WTC11 (cell line): ENCODE data around the gene CLEC2A. TPM values are rescaled to one million over a fixed set of nuclear protein-coding genes. Genes with fewer than 3 reads are reported as not detected.

Experiments used
- ATAC-seq: fragments of 200-7000 bp; cut with Tn5 transposase; 2 replicates; pipeline ENCODE4 v1.10.0; 2021; ENCODE audit warnings: mild to moderate bottlenecking, moderate library complexity
- CTCF ChIA-PET: fragments of 300-600 bp; sonication (Branson Sonifier 250); formaldehyde crosslinking; loops from one replicate; lab custom pipeline; 2021; ENCODE audit warnings: antibody characterized with exemption; lab: Charles Lee
- POLR2A ChIA-PET: fragments of 350-600 bp; sonication (Branson Sonifier 250); formaldehyde crosslinking; loops from one replicate; lab custom pipeline; 2021; ENCODE audit warnings: antibody characterized with exemption; lab: Charles Lee
- DNase-seq: peaks from one replicate; pipeline ENCODE4 v3.0.0; 2021; ENCODE audit warnings: low spot score
- H3K27ac Mint-ChIP-seq: 2 replicates; pipeline ENCODE4 v1.8.0; 2021; ENCODE audit warnings: mixed read lengths
- H3K27me3 Mint-ChIP-seq: 2 replicates; pipeline ENCODE4 v1.8.0; 2021; ENCODE audit warnings: low read depth, mild to moderate bottlenecking, moderate library complexity, mixed read lengths
- H3K36me3 Mint-ChIP-seq: 2 replicates; pipeline ENCODE4 v1.8.0; 2021; ENCODE audit warnings: mixed read lengths
- H3K4me1 Mint-ChIP-seq: 2 replicates; pipeline ENCODE4 v1.8.0; 2022; ENCODE audit warnings: mixed read lengths
- H3K4me3 Mint-ChIP-seq: 2 replicates; pipeline ENCODE4 v1.8.0; 2021; ENCODE audit warnings: mild to moderate bottlenecking, moderate library complexity, mixed read lengths
- H3K9me3 Mint-ChIP-seq: 2 replicates; pipeline ENCODE4 v1.8.0; 2021; ENCODE audit warnings: mixed read lengths
- ATF1 ChIP-seq: sonication (generic); formaldehyde crosslinking; IDR thresholded peaks from 2 replicates; pipeline ENCODE4 v1.8.1; 2023; ENCODE audit warnings: mild to moderate bottlenecking, moderate library complexity, missing genetic modification reagents
- CREB1 ChIP-seq: sonication (generic); formaldehyde crosslinking; IDR thresholded peaks from 2 replicates; pipeline ENCODE4 v1.8.0; 2023; ENCODE audit warnings: mild to moderate bottlenecking, missing genetic modification reagents
- ELF4 ChIP-seq: sonication (generic); formaldehyde crosslinking; IDR thresholded peaks from 2 replicates; pipeline ENCODE4 v1.8.1; 2022; ENCODE audit warnings: low read depth, mild to moderate bottlenecking, moderate library complexity, missing genetic modification reagents
- HMGA2 ChIP-seq: fragments of 250-450 bp; sonication (Bioruptor Pico); IDR thresholded peaks from 2 replicates; pipeline ENCODE4 v1.4.0; 2021; ENCODE audit warnings: mild to moderate bottlenecking, moderate library complexity
- NFATC4 ChIP-seq: fragments of 250-450 bp; sonication (Bioruptor Pico); IDR thresholded peaks from 2 replicates; pipeline ENCODE4 v1.9.0; 2021; ENCODE audit warnings: mild to moderate bottlenecking
- NFYB ChIP-seq: sonication (generic); formaldehyde crosslinking; conservative IDR thresholded peaks from 2 replicates; pipeline ENCODE4 v1.8.0; 2022; ENCODE audit warnings: low read depth, missing genetic modification reagents
- OVOL2 ChIP-seq: fragments of 250-450 bp; sonication (Bioruptor Pico); IDR thresholded peaks from 2 replicates; pipeline ENCODE4 v1.9.0; 2021; ENCODE audit warnings: mild to moderate bottlenecking, borderline replicate concordance
- SOX15 ChIP-seq: fragments of 250-450 bp; sonication (Bioruptor Pico); IDR thresholded peaks from 2 replicates; pipeline ENCODE4 v1.9.0; 2021; ENCODE audit warnings: mild to moderate bottlenecking
- TEAD4 ChIP-seq: sonication (generic); formaldehyde crosslinking; IDR thresholded peaks from 2 replicates; pipeline ENCODE4 v1.8.0; 2022; ENCODE audit warnings: mild to moderate bottlenecking, missing genetic modification reagents
- total RNA-seq: library from RNA; stranded (reverse); gene quantifications from 3 replicates; pipeline ENCODE4 v1.2.3, GENCODE V29; 2021
- TF ChIP-seq, protein P1 (sequence below): sonication (generic); formaldehyde crosslinking; IDR thresholded peaks from 2 replicates; pipeline ENCODE4 v1.8.1; 2022; ENCODE audit warnings: low read depth, missing genetic modification reagents, borderline replicate concordance
- TF ChIP-seq, protein P2 (sequence below): sonication (generic); formaldehyde crosslinking; IDR thresholded peaks from 2 replicates; pipeline ENCODE4 v1.8.0; 2023; ENCODE audit warnings: missing genetic modification reagents, mild to moderate bottlenecking, borderline replicate concordance
- TF ChIP-seq, protein P3 (sequence below): sonication (generic); formaldehyde crosslinking; conservative IDR thresholded peaks from 2 replicates; pipeline ENCODE4 v1.8.1; 2023; ENCODE audit warnings: mild to moderate bottlenecking, low read depth, missing genetic modification reagents, moderate library complexity
- TF ChIP-seq, protein P4 (sequence below): sonication (generic); formaldehyde crosslinking; IDR thresholded peaks from 2 replicates; pipeline ENCODE4 v1.8.1; 2022; ENCODE audit warnings: mild to moderate bottlenecking, missing genetic modification reagents, moderate library complexity, borderline replicate concordance
- TF ChIP-seq, protein P5 (sequence below): sonication (generic); formaldehyde crosslinking; IDR thresholded peaks from 2 replicates; pipeline ENCODE4 v1.8.1; 2022; ENCODE audit warnings: low read depth, mild to moderate bottlenecking, moderate library complexity, missing genetic modification reagents, borderline replicate concordance
- TF ChIP-seq, protein P6 (sequence below): sonication (generic); formaldehyde crosslinking; IDR thresholded peaks from 2 replicates; pipeline ENCODE4 v1.8.0; 2023; ENCODE audit warnings: mild to moderate bottlenecking, missing genetic modification reagents
- TF ChIP-seq, protein P7 (sequence below): sonication (generic); formaldehyde crosslinking; IDR thresholded peaks from 2 replicates; pipeline ENCODE4 v1.8.0; 2022; ENCODE audit warnings: mild to moderate bottlenecking, missing genetic modification reagents

Gene CLEC2A
- total RNA-seq, 1 experiment from 2014 or later: 3.5 TPM

DNA sequence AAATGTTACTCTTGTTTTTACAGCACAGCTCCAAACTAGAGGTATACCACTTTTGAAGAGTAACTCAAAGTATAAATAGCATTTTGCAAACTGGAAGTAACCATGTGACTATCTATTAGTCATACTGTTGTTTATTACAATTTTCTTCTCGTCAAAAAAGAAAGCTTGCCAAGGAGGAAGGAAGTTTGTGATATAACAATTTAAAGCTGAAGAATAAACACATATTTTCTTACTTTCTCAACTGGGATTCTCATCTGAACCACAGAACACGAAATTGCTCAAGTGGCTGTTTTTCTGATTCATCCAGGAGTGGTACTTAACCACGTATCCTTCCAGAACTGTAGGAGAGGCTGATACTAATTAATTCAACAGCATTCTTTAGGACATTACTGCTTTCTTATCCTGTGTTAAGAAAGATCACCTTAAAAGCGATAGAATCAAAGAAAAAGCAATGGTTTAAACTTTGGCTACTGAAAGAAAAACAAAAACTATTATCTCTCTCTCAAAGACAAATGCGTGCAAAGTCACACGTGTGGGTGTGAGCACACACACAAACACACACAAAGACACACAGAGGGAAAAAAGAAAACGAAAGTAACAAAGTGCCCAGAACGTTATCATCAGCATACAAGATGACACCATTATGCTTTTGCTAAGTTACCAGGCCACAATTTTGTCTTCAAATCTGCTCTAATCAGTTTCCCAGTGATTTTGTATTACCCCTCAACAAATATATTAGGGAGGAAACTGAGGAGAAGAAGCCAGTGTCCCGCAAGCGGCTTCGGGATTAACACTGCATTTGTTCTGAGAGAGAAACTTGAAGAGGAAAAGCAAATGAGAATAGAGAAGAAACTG lies 62.6 kb downstream of the CLEC2A start, which contains the start of gene CLEC2B (continued):
- TF ChIP-seq, protein P1, sequence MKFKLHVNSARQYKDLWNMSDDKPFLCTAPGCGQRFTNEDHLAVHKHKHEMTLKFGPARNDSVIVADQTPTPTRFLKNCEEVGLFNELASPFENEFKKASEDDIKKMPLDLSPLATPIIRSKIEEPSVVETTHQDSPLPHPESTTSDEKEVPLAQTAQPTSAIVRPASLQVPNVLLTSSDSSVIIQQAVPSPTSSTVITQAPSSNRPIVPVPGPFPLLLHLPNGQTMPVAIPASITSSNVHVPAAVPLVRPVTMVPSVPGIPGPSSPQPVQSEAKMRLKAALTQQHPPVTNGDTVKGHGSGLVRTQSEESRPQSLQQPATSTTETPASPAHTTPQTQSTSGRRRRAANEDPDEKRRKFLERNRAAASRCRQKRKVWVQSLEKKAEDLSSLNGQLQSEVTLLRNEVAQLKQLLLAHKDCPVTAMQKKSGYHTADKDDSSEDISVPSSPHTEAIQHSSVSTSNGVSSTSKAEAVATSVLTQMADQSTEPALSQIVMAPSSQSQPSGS (CRISPR knock-in tag): no peak
- TF ChIP-seq SOX15 (CRISPR knock-in tag): no peak
- TF ChIP-seq, protein P2, sequence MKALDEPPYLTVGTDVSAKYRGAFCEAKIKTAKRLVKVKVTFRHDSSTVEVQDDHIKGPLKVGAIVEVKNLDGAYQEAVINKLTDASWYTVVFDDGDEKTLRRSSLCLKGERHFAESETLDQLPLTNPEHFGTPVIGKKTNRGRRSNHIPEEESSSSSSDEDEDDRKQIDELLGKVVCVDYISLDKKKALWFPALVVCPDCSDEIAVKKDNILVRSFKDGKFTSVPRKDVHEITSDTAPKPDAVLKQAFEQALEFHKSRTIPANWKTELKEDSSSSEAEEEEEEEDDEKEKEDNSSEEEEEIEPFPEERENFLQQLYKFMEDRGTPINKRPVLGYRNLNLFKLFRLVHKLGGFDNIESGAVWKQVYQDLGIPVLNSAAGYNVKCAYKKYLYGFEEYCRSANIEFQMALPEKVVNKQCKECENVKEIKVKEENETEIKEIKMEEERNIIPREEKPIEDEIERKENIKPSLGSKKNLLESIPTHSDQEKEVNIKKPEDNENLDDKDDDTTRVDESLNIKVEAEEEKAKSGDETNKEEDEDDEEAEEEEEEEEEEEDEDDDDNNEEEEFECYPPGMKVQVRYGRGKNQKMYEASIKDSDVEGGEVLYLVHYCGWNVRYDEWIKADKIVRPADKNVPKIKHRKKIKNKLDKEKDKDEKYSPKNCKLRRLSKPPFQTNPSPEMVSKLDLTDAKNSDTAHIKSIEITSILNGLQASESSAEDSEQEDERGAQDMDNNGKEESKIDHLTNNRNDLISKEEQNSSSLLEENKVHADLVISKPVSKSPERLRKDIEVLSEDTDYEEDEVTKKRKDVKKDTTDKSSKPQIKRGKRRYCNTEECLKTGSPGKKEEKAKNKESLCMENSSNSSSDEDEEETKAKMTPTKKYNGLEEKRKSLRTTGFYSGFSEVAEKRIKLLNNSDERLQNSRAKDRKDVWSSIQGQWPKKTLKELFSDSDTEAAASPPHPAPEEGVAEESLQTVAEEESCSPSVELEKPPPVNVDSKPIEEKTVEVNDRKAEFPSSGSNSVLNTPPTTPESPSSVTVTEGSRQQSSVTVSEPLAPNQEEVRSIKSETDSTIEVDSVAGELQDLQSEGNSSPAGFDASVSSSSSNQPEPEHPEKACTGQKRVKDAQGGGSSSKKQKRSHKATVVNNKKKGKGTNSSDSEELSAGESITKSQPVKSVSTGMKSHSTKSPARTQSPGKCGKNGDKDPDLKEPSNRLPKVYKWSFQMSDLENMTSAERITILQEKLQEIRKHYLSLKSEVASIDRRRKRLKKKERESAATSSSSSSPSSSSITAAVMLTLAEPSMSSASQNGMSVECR (CRISPR knock-in tag): no peak

DNA sequence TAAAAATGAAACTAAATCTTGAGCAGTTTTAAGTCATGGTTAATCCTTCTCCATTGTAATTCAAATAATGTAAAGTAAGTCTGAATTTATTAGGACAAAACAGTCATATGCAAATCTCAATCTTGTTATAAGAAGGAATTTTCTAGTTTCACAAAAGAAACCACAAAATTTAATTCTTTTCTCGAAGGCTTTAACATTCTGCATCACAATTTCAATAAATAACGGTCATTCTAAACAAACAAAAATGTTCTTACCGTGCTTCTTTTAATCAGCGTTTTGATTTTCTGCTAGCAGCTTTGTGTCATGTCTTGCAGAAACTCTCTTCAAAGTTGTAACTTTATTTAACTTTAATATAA lies 63.2 kb downstream of the CLEC2A start:
- DNase-seq (no peak), ATAC-seq (no peak)
- no peaks in the 10 kb centered on the region for H3K27me3 Mint-ChIP-seq
- H3K36me3 Mint-ChIP-seq: no peaks in the 10 kb centered on the region
- TF ChIP-seq, protein P3, sequence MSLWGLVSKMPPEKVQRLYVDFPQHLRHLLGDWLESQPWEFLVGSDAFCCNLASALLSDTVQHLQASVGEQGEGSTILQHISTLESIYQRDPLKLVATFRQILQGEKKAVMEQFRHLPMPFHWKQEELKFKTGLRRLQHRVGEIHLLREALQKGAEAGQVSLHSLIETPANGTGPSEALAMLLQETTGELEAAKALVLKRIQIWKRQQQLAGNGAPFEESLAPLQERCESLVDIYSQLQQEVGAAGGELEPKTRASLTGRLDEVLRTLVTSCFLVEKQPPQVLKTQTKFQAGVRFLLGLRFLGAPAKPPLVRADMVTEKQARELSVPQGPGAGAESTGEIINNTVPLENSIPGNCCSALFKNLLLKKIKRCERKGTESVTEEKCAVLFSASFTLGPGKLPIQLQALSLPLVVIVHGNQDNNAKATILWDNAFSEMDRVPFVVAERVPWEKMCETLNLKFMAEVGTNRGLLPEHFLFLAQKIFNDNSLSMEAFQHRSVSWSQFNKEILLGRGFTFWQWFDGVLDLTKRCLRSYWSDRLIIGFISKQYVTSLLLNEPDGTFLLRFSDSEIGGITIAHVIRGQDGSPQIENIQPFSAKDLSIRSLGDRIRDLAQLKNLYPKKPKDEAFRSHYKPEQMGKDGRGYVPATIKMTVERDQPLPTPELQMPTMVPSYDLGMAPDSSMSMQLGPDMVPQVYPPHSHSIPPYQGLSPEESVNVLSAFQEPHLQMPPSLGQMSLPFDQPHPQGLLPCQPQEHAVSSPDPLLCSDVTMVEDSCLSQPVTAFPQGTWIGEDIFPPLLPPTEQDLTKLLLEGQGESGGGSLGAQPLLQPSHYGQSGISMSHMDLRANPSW (CRISPR knock-in tag): no peak
- TF ChIP-seq NFATC4 (no peak), ATF1 (CRISPR knock-in tag) (no peak), HMGA2 (CRISPR knock-in tag) (no peak)
- TF ChIP-seq, all 79 proteins: peak for 0
- ChIA-PET POLR2A (no interaction called here), CTCF (interaction anchor here (1.6 kb wide), 1 partner anchor 119 kb away, joined by 3 read pairs; no protein-coding TSS in a partner anchor)
- H3K4me1 Mint-ChIP-seq: peaks cover 22% of the 10 kb centered on the region
- no peak overlapping the region for H3K4me3 Mint-ChIP-seq
- no peaks in the 10 kb centered on the region for H3K9me3 Mint-ChIP-seq
- H3K27ac Mint-ChIP-seq: no peak overlapping the region

DNA sequence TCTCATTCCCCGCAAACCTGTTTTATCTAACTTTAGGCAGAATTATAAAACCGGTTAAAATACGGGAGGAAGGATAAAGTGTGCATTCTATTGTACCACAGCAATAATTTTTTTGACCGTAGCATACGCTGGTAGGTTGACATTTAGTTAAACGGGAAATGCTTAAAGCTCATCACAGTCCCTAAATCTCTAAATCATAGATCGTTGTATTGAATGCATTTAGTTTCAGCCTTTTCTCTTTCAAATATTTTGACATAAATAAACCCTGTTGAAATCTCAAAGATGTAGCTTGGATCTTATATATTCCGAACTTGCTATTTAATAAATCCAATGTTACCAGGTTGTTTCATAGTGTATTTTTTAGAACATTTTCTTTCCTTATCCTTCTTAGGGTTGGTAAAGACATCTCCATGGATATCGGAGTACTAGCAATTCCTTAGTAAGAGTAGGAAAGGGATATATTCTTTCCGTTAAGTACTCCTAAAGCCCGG lies 63.8 kb downstream of the CLEC2A start:
- CTCF ChIA-PET: interaction anchor here (1.6 kb wide), 1 partner anchor 118 kb away, joined by 3 read pairs; no protein-coding TSS in a partner anchor
- peaks cover 22% of the 10 kb centered on the region for H3K4me1 Mint-ChIP-seq
- TF ChIP-seq NFYB (CRISPR knock-in tag) (no peak), ELF4 (CRISPR knock-in tag) (no peak), CREB1 (CRISPR knock-in tag) (no peak), TEAD4 (CRISPR knock-in tag) (no peak), OVOL2 (CRISPR knock-in tag) (no peak), HMGA2 (CRISPR knock-in tag) (no peak)
- TF ChIP-seq, protein P4, sequence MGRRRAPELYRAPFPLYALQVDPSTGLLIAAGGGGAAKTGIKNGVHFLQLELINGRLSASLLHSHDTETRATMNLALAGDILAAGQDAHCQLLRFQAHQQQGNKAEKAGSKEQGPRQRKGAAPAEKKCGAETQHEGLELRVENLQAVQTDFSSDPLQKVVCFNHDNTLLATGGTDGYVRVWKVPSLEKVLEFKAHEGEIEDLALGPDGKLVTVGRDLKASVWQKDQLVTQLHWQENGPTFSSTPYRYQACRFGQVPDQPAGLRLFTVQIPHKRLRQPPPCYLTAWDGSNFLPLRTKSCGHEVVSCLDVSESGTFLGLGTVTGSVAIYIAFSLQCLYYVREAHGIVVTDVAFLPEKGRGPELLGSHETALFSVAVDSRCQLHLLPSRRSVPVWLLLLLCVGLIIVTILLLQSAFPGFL (CRISPR knock-in tag): no peak
- TF ChIP-seq, protein P5, sequence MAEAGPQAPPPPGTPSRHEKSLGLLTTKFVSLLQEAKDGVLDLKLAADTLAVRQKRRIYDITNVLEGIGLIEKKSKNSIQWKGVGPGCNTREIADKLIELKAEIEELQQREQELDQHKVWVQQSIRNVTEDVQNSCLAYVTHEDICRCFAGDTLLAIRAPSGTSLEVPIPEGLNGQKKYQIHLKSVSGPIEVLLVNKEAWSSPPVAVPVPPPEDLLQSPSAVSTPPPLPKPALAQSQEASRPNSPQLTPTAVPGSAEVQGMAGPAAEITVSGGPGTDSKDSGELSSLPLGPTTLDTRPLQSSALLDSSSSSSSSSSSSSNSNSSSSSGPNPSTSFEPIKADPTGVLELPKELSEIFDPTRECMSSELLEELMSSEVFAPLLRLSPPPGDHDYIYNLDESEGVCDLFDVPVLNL (CRISPR knock-in tag): no peak
- TF ChIP-seq, protein P6, sequence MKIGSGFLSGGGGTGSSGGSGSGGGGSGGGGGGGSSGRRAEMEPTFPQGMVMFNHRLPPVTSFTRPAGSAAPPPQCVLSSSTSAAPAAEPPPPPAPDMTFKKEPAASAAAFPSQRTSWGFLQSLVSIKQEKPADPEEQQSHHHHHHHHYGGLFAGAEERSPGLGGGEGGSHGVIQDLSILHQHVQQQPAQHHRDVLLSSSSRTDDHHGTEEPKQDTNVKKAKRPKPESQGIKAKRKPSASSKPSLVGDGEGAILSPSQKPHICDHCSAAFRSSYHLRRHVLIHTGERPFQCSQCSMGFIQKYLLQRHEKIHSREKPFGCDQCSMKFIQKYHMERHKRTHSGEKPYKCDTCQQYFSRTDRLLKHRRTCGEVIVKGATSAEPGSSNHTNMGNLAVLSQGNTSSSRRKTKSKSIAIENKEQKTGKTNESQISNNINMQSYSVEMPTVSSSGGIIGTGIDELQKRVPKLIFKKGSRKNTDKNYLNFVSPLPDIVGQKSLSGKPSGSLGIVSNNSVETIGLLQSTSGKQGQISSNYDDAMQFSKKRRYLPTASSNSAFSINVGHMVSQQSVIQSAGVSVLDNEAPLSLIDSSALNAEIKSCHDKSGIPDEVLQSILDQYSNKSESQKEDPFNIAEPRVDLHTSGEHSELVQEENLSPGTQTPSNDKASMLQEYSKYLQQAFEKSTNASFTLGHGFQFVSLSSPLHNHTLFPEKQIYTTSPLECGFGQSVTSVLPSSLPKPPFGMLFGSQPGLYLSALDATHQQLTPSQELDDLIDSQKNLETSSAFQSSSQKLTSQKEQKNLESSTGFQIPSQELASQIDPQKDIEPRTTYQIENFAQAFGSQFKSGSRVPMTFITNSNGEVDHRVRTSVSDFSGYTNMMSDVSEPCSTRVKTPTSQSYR (CRISPR knock-in tag): no peak
- TF ChIP-seq, protein P7, sequence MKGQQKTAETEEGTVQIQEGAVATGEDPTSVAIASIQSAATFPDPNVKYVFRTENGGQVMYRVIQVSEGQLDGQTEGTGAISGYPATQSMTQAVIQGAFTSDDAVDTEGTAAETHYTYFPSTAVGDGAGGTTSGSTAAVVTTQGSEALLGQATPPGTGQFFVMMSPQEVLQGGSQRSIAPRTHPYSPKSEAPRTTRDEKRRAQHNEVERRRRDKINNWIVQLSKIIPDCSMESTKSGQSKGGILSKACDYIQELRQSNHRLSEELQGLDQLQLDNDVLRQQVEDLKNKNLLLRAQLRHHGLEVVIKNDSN (CRISPR knock-in tag): no peak

More for the DNA sequence above, 63.8 kb downstream of the CLEC2A start:
- no peaks in the 10 kb centered on the region for H3K27me3 Mint-ChIP-seq
- H3K9me3 Mint-ChIP-seq: no peaks in the 10 kb centered on the region
- DNase-seq (no peak), ATAC-seq (no peak)
- POLR2A ChIA-PET: no interaction called here
- H3K36me3 Mint-ChIP-seq: no peaks in the 10 kb centered on the region
- no peak overlapping the region for H3K4me3 Mint-ChIP-seq
- H3K27ac Mint-ChIP-seq: no peak overlapping the region
